ENCODE measurements around the gene IL13RA2.

Gene IL13RA2

DNA sequence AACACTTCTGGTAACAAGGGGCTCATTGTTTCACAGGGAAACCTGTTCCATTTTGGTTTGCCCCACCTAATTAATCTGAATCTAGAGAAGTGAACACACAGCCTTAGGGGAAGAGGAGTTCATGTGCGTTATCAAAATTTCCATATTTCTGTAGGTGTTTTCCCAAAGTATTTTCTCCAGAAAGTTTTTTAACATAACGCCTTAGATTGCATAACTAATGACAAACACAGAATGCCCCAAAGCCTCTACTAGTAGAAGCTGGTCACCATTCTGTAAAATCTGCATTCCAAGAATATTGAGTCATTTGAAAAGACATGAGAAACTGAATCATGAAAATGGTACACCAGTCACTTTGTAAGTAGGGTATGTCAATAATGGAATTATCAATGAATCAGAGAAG, 41.1 kb downstream of the IL13RA2 start:
- peak; percentile 36 to 75 for DNase-seq (ENCODE audit: low read depth in 2 of 2)
- TF ChIP-seq, protein P1, sequence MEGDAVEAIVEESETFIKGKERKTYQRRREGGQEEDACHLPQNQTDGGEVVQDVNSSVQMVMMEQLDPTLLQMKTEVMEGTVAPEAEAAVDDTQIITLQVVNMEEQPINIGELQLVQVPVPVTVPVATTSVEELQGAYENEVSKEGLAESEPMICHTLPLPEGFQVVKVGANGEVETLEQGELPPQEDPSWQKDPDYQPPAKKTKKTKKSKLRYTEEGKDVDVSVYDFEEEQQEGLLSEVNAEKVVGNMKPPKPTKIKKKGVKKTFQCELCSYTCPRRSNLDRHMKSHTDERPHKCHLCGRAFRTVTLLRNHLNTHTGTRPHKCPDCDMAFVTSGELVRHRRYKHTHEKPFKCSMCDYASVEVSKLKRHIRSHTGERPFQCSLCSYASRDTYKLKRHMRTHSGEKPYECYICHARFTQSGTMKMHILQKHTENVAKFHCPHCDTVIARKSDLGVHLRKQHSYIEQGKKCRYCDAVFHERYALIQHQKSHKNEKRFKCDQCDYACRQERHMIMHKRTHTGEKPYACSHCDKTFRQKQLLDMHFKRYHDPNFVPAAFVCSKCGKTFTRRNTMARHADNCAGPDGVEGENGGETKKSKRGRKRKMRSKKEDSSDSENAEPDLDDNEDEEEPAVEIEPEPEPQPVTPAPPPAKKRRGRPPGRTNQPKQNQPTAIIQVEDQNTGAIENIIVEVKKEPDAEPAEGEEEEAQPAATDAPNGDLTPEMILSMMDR (IDR thresholded peaks at IDR 0.05; ENCODE audit: low read depth, low read length): no peak
- no peak overlapping the region for H3K4me3 ChIP-seq (replicated peaks in 1 of 2; ENCODE audit: low read depth in 2 of 2, low read length in 2 of 2)

- TF ChIP-seq, protein P1 (IDR thresholded peaks at IDR 0.05; ENCODE audit: low read depth, low read length): no peak
- no peak for DNase-seq (ENCODE audit: low read depth in 2 of 2)
- no peak overlapping the region for H3K4me3 ChIP-seq (replicated peaks in 1 of 2; ENCODE audit: low read depth in 2 of 2, low read length in 2 of 2)
Observed at GRCh38 chrX:114973013-114973412, 44.4 kb downstream of the IL13RA2 start.

DNA sequence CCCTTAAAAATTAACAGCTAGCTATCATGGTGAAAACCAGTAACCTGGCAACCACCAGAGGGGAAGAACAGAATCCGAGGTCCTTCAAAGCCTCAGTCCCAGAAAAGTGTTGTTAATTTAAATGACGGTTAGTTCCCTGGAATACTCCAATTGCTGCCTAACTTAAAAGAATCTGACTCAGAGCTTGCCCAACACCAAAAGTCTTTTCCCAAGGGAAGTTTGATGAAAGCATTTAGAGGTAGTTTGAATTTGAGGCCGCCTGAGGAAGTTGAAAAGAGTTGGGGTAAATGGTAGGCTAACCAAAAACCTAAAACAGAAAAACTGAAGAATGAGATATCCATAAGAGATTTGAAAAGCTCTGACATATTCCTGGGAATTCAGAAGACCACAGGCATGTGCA, 46.6 kb downstream of the IL13RA2 start:
- DNase-seq (ENCODE audit: low read depth in 2 of 2): peak; percentile 36 to 39
- TF ChIP-seq, protein P1 (IDR thresholded peaks at IDR 0.05; ENCODE audit: low read depth, low read length): no peak
- no peak overlapping the region for H3K4me3 ChIP-seq (replicated peaks in 1 of 2; ENCODE audit: low read depth in 2 of 2, low read length in 2 of 2)

- peak; percentile 11 to 24 for DNase-seq (ENCODE audit: low read depth in 2 of 2)
- H3K4me3 ChIP-seq (replicated peaks in 1 of 2; ENCODE audit: low read depth in 2 of 2, low read length in 2 of 2): no peak overlapping the region
- TF ChIP-seq, protein P1 (IDR thresholded peaks at IDR 0.05; ENCODE audit: low read depth, low read length): no peak
Observed at GRCh38 chrX:114964374-114964773, 53.0 kb downstream of the IL13RA2 start.

- H3K4me3 ChIP-seq (replicated peaks in 1 of 2; ENCODE audit: low read depth in 2 of 2, low read length in 2 of 2): no peak overlapping the region
- DNase-seq (ENCODE audit: low read depth in 2 of 2): peak in 1 of 2 donors; percentile 7
- TF ChIP-seq, protein P1 (IDR thresholded peaks at IDR 0.05; ENCODE audit: low read depth, low read length): no peak
Observed at GRCh38 chrX:114962209-114962608, 55.2 kb downstream of the IL13RA2 start.

GRCh38 chrX:114959729-114960128, 57.7 kb downstream of the IL13RA2 start:
- TF ChIP-seq, protein P1 (IDR thresholded peaks at IDR 0.05; ENCODE audit: low read depth, low read length): no peak
- H3K4me3 ChIP-seq (replicated peaks in 1 of 2; ENCODE audit: low read depth in 2 of 2, low read length in 2 of 2): no peak overlapping the region
- peak; percentile 35 to 43 for DNase-seq (ENCODE audit: low read depth in 2 of 2)

Data from cardiac fibroblast (primary cell).